HPDE6-E6E7 (cell line): ENCODE measurements around the gene NISCH.

Experiments
- DNase-seq: peaks from one replicate; pipeline ENCODE4 v3.0.0; 2011; ENCODE audit warnings: missing footprints; ENCODE audit errors: extremely low spot score

The NISCH gene

DNA sequence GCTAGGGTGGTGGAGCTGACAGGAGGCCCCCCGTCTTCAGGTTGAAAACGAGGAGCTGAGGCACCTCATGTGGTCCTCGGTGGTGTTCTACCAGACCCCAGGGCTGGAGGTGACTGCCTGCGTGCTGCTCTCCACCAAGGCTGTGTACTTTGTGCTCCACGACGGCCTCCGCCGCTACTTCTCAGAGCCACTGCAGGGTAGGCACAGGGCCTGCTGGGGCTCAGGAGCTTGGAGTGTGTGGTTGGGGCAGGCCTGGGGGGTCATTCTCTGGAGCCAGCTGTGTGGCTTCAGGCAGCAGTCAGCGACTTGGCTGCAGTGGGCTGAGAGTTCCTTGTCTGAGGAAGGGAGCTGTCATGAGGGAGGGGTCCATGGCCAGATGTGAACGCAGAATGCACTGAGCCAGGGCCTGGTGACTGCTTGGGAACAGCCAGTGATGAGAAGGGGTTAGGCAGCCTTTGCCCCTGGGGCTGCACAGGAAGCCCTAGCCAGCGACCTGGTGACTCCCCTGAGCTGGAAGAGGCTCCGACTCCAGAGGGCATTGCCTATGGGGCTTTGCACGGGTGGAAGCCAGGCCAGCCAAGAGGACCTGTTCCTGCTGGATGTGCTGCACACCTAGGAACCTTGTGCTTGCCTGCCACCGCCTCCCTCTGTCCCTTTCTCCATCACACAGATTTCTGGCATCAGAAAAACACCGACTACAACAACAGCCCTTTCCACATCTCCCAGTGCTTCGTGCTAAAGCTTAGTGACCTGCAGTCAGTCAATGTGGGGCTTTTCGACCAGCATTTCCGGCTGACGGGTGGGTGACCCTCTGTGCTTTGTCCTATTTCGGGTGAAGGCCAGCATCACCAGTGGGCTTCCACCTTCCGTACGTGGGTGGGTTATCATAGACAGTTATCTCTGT is 34.9 kb downstream of the NISCH start:
- DNase-seq, result no peak

DNA sequence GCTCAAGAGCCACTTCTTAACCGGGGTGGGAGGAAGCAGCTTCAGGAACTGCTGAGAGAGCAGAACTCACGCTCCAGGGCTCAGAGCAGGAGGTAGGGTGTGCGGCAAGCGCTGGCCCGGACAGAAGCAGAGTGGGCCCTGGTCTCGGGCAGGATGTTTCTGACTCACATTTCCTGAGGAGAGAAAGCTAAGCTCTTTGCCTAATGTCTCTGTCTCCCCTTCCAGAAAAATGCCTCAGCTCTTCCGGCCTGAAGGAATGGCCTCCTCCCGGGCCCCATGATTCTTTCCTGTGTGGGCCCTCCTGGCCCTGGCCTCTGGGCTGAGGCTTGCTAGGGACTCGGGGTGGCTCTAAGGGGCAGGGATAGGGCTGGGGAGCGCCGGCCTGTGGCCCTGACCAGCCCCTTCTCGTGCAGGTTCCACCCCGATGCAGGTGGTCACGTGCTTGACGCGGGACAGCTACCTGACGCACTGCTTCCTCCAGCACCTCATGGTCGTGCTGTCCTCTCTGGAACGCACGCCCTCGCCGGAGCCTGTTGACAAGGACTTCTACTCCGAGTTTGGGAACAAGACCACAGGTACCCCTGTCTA is 35.6 kb downstream of the NISCH start:
- DNase-seq, result no peak

DNA sequence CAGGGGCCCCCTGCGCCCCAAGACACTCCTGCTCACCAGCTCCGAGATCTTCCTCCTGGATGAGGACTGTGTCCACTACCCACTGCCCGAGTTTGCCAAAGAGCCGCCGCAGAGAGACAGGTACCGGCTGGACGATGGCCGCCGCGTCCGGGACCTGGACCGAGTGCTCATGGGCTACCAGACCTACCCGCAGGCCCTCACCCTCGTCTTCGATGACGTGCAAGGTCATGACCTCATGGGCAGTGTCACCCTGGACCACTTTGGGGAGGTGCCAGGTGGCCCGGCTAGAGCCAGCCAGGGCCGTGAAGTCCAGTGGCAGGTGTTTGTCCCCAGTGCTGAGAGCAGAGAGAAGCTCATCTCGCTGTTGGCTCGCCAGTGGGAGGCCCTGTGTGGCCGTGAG is 36.7 kb downstream of the NISCH start:
- no peak for DNase-seq

DNA sequence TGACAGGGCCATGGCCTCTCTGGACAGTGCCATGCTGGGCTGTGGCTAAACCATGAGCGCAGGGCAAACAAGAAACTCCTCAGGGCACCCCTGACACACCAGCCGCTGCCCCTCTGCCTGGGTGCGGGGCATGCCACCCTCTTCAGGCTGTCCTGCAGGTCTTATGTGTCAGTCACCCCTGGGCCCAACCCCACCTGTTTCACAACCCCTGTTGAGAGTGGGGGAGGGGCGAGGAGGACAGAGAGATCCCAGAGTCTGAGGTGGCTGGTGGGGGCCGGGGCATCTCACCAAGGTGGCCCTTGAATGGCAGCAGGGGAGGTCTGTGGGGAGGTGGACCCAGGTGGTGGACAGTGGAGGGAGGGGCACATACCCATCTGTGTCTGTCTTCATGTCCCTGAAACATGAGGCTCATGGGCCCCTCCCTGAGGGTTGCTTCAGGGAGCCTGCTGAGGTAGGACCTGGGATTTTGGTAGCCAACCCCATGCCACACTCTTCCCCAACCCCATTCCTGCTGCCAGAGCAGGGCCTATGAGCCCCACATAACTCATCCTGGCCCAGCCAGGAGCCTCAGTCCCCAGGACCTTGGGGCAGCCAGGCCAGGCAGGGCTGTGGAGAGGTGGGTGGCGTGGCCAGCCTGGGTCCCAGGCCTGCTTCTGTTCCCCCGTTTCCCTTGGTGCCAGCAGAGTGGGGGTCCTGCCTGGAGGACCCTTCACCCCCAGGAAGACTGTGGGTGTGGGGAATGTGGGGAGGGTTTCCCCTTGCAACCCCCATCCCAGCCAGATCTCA is 38.0 kb downstream of the NISCH start:
- no peak for DNase-seq

DNA sequence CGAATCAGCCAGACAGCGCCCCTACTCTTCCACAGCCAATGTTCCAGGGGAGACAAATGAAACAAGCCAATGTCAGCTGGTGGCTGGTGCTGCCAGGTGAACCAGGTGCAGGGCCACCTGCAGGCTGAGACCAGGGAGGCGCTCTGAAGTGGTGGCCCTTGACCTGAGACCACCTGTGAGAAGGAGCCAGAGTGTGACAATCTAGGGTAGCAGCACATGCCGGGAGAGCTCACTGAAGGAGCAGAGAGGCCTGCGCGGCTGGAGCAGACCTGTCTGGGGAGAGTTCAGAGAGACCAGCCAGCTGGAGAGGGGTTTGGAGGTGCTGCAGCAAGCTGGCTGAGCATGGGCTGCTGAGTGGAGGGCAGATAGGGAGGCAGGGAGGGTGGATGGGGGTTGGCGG is 39.0 kb downstream of the NISCH start:
- no peak for DNase-seq

DNA sequence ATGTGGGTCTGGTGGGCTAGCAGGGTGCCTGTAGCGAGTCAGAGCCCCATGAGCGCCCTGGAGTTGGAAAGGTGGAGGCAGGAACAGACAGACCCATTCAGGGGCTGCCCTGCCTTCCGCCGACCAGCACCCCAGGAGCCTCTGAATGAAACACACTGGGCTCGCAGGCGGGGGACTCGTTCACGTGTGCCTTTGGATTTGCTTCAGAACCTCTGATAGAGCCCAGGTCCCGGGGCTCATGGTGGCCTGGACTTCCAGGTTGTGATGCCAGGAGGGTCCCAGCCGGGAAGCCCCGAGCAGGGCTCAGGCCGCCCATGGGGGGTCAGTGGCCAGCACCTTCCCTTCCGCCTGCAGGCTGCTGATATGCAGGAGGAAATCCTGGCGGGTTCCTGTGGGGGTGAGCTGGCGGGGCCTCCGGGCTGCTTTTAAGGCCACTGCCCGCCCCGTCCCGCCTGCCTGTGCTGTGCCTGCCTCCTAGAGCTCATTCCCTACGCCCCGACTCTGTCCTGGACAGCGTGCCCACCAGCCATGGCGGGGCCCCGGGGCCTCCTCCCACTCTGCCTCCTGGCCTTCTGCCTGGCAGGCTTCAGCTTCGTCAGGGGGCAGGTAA is 39.6 kb downstream of the NISCH start, which contains the start of gene STAB1:
Gene STAB1 (plus strand): TSS at position 453 of the 610 bp plus-strand sequence. CDS start 76 bp downstream, at position 529.
- no peak for DNase-seq

DNA sequence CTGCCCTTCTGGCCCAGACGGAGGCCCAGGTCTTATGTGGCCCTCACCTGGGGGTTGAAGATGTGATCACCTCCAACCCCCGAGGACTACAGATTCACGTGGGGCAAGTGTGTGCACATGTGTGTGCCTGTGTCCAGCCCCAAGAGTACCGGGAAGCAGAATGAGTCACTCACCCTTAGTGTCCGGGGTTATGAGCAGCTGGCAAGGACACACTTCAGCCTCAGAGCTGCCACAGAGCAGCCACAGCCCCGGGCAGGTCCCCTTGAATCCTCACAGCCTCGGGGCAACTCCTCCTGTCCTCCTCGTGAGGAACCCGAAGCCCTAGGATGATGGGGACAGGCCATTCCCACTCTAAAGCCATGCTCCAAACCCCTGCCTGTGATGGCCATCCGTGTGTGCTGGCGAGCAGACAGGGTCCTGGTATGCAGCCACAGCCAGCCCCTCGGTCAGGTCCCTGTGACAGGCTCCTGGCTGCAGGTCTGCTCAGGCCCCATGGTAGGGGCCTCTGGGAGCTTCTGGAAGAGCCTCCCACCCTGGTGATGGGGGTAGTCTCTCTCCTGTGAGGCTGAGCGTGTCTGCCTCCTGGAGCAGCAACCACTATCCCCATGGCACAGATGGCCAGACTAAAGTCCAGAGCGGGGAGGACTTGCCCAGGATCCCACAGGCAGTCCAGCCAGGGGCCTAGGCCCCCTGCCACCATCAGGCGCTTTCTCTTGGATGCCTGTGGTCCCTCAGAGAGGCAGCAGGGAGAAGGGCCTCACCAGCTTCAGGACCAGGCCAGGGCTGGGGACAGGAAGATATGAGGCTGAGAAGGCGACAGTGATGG is 40.6 kb downstream of the NISCH start:
- no peak for DNase-seq

DNA sequence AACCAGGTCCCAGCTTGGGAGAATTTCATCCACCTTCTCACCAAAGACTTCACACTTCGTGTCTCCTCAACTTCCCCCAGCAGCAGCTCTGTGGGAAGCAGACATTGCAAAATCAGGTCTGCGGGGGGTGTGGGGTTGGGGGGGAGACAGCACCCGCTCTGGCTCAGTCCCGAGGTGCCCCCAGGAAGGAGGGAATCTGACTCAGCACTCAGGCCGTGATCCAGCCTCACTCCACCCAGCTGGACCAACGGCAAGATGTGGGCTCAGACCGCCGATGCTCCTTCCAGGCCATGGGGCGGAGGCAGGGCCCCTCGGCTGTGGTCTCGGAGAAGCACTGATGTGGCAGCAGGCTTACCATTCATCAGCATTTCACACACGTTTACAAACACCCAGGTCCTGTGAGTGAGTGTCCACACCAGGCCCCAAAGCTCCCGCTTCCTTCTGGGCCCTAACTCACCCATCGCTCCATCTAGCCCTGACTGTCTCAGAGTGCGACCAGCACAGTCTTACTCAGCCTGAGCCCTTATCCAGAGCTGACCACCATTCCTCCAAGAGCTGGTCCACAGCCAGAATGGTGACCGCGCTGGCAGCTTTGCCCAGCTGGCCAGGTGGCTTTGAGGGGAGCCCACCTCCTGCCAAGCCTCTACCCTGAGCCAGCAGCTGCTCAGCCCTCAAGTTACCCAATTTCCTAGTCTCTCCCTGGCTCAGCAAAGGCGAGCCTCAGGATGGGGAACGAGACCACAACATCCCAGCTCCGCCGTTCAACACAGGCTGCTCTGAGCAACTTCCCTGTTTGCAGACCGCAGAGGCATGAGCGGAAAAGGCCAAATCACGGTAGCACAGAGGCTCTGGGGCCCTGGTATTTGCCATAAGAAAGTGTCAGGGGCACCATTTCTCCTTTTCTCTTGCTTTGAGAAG is 43.0 kb downstream of the NISCH start:
- no peak for DNase-seq

DNA sequence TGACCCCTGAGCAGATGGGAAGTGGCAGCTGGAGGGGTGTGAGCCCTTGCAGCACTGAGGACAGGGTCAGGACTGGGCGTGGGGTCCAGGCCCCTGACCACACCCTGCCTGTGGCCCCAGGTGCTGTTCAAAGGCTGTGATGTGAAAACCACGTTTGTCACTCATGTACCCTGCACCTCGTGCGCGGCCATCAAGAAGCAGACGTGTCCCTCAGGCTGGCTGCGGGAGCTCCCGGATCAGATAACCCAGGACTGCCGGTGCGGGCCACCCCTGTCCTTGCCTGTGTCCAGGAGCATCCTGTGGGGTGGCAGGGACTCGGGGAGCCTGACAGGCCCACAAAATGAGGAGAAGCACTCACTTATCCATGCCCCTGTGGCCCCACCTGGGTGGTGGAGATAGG is 45.6 kb downstream of the NISCH start:
- no peak for DNase-seq

DNA sequence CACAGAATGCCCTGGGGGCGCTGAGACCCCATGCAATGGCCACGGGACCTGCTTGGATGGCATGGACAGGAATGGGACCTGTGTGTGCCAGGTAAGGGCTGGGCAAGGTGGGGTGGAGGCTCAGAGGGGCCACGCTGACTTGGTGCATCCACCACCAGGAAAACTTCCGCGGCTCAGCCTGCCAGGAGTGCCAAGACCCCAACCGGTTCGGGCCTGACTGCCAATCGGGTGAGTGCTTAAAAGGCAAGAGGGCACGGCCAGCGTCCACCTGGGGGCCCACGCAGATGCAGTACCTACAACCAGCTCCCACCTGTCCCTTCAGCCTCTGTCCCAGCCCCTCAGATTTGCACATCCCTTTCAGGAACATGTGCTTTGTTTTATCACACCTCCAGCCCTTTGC is 46.6 kb downstream of the NISCH start:
- DNase-seq, result no peak

DNA sequence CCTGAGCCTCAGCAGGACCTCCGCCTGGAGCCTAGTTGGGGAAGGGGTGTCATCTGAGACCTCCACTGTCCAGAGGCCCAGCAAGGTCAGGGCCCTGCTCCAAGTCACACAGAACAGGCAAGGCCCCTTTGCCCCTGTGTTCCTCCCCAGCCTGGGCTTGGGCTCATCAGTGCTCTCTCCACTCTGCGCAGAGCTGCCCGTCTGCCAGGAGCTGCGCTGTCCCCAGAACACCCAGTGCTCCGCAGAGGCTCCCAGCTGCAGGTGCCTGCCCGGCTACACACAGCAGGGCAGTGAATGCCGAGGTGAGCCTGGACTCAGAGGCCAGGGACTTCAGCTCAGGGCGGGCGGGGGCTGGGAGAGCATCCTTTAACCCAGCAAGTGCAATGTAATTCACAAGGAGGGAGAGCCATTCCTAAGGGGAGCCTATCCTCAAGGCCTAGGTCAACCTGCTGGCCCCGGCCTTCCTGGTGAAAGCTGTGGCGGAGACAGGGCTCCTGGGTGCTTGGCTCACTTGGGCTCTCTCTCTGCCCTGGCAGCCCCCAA is 47.5 kb downstream of the NISCH start:
- no peak for DNase-seq

DNA sequence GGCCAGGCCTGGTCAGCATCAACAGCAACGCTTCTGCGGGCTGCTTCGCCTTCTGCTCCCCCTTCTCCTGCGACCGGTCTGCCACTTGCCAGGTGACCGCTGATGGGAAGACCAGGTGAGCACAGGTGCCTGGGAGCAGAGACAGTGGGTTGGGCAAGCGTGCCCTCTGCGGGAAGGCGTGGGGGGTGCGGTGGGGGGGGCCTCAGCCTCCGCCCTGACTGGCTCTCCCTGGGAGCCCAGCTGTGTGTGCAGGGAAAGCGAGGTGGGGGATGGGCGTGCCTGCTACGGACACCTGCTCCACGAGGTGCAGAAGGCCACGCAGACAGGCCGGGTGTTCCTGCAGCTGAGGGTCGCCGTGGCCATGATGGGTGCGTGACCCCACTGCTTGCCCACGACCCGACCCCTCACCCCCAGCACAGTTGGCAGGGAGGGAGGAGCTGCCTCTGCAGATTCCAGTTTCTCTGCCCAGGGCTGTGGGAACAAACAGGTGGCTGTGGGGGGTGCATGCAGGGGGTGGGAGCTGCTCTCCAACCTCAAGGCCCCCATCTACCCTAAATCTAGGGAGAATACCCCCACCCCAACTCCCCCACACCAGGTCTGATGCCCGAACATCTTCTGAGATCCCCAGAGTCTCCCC is 48.5 kb downstream of the NISCH start:
- DNase-seq, result no peak

DNA sequence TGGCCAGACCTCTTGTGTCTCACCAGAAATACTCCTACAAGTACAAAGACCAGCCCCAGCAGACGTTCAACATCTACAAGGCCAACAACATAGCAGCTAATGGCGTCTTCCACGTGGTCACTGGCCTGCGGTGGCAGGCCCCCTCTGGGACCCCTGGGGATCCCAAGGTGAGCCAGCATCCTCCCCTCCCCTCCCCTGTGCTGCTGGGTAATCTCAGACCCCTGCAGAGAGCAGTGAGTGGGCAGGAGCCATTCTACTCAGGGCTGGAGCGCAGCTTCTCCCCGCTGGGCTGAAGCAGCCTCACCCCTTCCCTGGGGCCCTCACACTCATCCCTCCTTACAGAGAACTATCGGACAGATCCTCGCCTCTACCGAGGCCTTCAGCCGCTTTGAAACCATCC is 49.6 kb downstream of the NISCH start:
- DNase-seq, result no peak

DNA sequence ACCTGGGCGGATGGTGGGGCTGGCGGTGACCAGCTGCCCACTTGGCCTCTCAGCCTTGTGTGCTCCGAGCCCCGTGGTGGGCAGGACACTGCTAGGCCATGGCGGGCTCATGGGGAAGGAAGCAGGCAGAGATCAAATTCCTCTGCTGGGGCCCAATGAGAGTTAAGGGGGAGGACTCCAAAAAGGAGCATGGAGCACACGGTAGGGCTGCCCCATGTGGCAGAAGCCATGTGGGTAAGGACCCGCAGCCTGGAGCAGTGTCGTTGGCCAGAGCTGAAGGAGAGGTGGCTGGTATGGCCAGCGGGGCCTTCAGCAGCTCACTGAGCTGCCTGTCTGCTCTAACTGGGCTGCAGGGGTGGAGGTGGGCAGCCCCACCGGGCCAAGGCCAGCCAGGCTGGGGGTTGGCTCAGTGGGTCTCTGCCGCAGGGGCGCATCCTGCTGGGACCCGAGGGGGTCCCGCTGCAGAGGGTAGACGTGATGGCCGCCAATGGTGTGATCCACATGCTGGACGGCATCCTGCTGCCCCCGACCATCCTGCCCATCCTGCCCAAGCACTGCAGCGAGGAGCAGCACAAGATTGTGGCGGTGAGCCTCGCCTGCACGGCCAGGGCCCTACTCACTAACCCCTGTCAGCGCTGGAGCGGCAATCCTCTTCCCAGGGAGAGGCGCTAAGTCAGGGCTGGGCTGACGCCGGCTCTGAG is 51.0 kb downstream of the NISCH start:
- no peak for DNase-seq

DNA sequence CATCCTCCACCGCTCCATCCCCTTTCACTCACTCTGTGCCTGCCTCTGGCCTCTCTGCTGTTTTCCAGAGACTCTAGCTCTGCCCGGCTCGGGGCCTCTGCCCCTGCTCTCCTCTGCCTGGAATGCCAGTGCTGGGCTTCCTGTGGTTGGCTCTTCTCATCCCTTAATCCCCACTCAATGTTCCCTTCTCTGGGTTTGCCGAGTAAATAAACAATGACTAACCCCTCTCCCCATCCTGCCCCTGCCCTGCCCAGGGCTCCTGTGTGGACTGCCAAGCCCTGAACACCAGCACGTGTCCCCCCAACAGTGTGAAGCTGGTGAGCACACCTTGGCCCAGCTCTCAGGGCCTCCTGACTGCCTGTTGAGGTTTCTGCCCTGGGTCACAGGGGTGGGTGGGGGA is 52.0 kb downstream of the NISCH start:
- peak; percentile 19 for DNase-seq

DNA sequence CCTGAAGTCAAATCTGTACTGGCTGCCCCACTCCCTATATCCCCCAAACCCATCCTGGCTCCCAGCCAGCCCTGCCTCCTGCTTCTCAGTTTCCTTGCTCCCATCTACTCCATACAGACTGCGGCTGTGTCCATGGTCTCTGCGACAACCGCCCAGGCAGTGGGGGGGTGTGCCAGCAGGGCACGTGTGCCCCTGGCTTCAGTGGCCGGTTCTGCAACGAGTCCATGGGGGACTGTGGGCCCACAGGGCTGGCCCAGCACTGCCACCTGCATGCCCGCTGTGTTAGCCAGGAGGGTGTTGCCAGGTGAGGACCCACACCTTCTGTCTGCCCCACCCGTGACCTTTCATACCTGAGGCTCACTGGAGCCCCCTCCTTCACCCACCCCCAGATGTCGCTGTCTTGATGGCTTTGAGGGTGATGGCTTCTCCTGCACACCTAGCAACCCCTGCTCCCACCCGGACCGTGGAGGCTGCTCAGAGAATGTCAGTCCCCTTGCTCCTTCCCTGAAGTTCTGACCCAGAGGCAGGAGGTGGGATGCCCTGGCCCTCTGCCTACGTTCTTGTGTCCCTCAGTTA is 54.4 kb downstream of the NISCH start:
- no peak for DNase-seq

DNA sequence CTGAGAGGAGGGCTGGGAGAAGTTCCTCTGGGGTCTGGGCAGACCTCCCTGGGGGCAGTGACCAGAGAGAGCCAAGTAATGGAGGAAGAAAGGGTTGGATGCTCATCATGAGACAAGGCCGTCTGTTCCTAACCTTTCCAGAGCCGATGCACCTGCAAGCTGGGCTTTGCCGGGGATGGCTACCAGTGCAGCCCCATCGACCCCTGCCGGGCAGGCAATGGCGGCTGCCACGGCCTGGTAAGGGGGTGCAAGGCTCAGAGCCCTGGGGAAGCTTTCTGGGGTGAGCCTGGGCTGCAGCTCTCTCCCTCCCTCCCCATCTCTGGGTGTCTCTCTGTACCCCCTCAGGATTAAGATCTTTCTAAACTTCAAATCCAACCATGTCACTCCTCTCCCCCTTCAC is 56.1 kb downstream of the NISCH start:
- no peak for DNase-seq

DNA sequence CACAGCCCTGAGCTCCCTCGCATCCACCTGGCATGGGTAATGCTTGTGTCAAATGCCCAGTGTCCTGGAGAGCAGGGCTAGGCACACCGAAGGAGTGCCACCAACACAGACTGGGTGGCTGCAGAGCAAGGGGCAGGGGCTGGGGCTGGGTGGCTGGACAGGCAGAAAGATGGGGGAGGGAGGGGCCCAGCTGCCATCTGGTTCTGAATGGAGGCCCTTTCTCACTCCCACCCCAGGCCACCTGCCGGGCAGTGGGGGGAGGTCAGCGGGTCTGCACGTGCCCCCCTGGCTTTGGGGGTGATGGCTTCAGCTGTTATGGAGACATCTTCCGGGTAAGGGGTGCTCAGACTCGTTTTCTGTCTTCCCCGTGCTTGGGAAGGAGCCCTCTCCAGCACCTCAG is 56.7 kb downstream of the NISCH start:
- no peak for DNase-seq
